Smooth muscle cell (in vitro differentiated cells): Measurements from ENCODE around the gene ZNF506. TPM values are rescaled to one million over a fixed set of nuclear protein-coding genes. Genes with fewer than 3 reads are reported as not detected.
"Not testable (repeated sequence)": the region's sequence is repeated elsewhere in the genome, so short reads cannot be mapped to it uniquely, and the experiment has no call there.

Experiments
- DNase-seq: peaks from one replicate; lab custom pipeline; 2025; ENCODE audit not compliant: unreplicated experiment; lab: John Stamatoyannopoulos, UW
- H2AFZ ChIP-seq: fragments of 200-600 bp; sonication (generic); 2 replicates; pipeline ENCODE4 v1.6.0; 2016; ENCODE audit warnings: antibody characterized with exemption, low read depth, mild to moderate bottlenecking
- H3F3A ChIP-seq: fragments of 200-600 bp; sonication (generic); 2 replicates; pipeline ENCODE4 v1.6.0; 2017; ENCODE audit warnings: antibody characterized with exemption, low read depth
- H3K27ac ChIP-seq: fragments of 200-600 bp; sonication (generic); 2 replicates; pipeline ENCODE4 v1.5.1; 2016; ENCODE audit warnings: low read depth, mild to moderate bottlenecking
- H3K27me3 ChIP-seq: fragments of 200-600 bp; sonication (generic); 2 replicates; pipeline ENCODE4 v1.6.1; 2016; ENCODE audit warnings: low read depth, mild to moderate bottlenecking
- H3K36me3 ChIP-seq: fragments of 200-600 bp; sonication (generic); 2 replicates; pipeline ENCODE4 v1.5.1; 2016; ENCODE audit warnings: low read depth
- H3K4me1 ChIP-seq: fragments of 200-600 bp; sonication (generic); 2 replicates; pipeline ENCODE4 v1.5.1; 2016; ENCODE audit warnings: low read depth
- H3K4me2 ChIP-seq: fragments of 200-600 bp; sonication (generic); 2 replicates; pipeline ENCODE4 v1.6.0; 2016; ENCODE audit warnings: mild to moderate bottlenecking
- H3K4me3 ChIP-seq: fragments of 200-600 bp; sonication (generic); 2 replicates; pipeline ENCODE4 v1.5.1; 2016; ENCODE audit warnings: mild to moderate bottlenecking
- H3K79me2 ChIP-seq: fragments of 200-600 bp; sonication (generic); 2 replicates; pipeline ENCODE4 v1.6.0; 2016; ENCODE audit warnings: low read depth, mild to moderate bottlenecking
- H3K9ac ChIP-seq: fragments of 200-600 bp; sonication (generic); 2 replicates; pipeline ENCODE4 v1.6.0; 2016; ENCODE audit warnings: low read depth
- H3K9me3 ChIP-seq: fragments of 200-600 bp; sonication (generic); replicated peaks from 2 replicates; pipeline ENCODE4 v1.5.1; 2016; ENCODE audit warnings: low read depth
- H4K20me1 ChIP-seq: fragments of 200-600 bp; sonication (generic); 2 replicates; pipeline ENCODE4 v1.6.0; 2016; ENCODE audit warnings: low read depth
- WGBS: methylation state at CpG from one replicate; pipeline ENCODE4 v1.1.7; 2016; ENCODE audit warnings: low lambda C conversion rate; 5-methylcytosine and 5-hydroxymethylcytosine counted together
- polyA plus RNA-seq: library from polyadenylated mRNA; unstranded; fragments of >200 nt; fragmentation: Nextera tagmentation; extraction: Ambion mirVana; gene quantifications from 2 replicates; pipeline ENCODE4 v1.2.1, GENCODE V29; 2016
- total RNA-seq: library from RNA; depleted of rRNA; stranded (reverse); fragments of >200 nt; gene quantifications from 2 replicates; pipeline ENCODE4 v1.2.3, GENCODE V29; 2014
- TF ChIP-seq, protein P1 (sequence below): fragments of 200-600 bp; sonication (generic); IDR thresholded peaks from 2 replicates; pipeline ENCODE4 v1.5.1; 2017; ENCODE audit warnings: borderline replicate concordance, mild to moderate bottlenecking, antibody characterized with exemption; ENCODE audit not compliant: insufficient read depth, poor library complexity, severe bottlenecking

ZNF506 gene
- total and polyA plus RNA-seq, 2 experiments from 2014 or later = 6.7 to 27.7 TPM

DNA sequence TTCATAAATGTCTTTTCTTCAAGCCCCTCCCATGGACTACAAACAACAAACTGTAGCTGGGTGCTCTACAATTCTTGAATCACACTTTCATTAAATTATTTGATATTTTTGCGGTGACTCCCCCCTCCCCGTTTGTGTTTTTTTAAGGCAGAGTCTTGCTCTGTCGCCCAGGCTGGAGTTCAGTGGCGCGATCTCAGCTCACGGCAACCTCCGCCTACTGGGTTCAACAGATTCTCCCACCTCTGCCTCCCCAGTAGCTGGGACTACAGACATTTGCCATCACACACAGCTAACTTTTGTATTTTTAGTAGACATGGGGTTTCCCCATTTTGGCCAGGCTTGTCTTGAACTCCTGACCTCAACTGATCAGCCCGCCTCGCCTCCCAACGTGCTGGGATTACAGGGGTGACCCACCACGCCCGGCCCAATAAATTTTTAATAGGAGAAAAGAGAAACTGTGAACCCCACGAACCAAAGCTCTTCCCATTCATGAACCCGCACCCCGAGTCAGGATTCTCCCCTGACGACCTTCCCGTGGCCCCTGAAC is 703 bp downstream of the ZNF506 start:
- peak overlapping the region; percentile 90 for H3K27ac ChIP-seq
- no peaks in the 10 kb centered on the region for H3K4me1 ChIP-seq
- no peaks in the 10 kb centered on the region for H3K36me3 ChIP-seq
- H3K9ac ChIP-seq = peak overlapping the region; percentile 84
- H3F3A ChIP-seq = no peaks in the 10 kb centered on the region
- H3K9me3 ChIP-seq = no peaks in the 10 kb centered on the region
- H3K4me3 ChIP-seq = peak overlapping the region; percentile 81
- peaks cover 52% of the 10 kb centered on the region for H3K79me2 ChIP-seq
- H3K27me3 ChIP-seq = no peaks in the 10 kb centered on the region
- no peak for DNase-seq
- peaks cover 15% of the 10 kb centered on the region for H4K20me1 ChIP-seq
- 30% methylated on average over 17 of the region's 17 CpGs for WGBS
- TF ChIP-seq, protein P1, sequence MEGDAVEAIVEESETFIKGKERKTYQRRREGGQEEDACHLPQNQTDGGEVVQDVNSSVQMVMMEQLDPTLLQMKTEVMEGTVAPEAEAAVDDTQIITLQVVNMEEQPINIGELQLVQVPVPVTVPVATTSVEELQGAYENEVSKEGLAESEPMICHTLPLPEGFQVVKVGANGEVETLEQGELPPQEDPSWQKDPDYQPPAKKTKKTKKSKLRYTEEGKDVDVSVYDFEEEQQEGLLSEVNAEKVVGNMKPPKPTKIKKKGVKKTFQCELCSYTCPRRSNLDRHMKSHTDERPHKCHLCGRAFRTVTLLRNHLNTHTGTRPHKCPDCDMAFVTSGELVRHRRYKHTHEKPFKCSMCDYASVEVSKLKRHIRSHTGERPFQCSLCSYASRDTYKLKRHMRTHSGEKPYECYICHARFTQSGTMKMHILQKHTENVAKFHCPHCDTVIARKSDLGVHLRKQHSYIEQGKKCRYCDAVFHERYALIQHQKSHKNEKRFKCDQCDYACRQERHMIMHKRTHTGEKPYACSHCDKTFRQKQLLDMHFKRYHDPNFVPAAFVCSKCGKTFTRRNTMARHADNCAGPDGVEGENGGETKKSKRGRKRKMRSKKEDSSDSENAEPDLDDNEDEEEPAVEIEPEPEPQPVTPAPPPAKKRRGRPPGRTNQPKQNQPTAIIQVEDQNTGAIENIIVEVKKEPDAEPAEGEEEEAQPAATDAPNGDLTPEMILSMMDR = no peak
- peak overlapping the region; percentile 82 for H2AFZ ChIP-seq
- H3K4me2 ChIP-seq = peak overlapping the region; percentile 83

DNA sequence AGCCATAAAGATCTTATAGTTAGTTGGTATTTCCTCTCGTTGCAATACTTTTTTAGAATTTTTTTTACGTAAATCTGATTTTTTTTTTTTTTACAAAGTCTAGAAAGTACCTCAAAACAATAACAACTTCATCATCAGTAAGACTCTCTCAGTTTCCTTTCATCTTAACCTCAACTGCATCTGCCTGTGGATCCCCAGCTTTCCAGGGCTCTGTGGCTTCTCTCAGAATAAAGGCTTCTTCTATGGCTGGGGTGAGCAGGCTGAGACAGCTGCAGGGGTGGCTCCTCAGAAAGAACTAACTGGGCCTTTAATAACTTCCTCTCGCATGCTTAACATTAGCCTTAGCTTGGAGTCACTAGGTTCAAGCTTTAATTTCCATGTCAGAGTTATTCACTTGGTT is 4.2 kb downstream of the ZNF506 start:
- no peak overlapping the region for H3K4me3 ChIP-seq
- no peaks in the 10 kb centered on the region for H3K36me3 ChIP-seq
- no peak overlapping the region for H3K27ac ChIP-seq
- peaks cover 33% of the 10 kb centered on the region for H4K20me1 ChIP-seq
- TF ChIP-seq, protein P1 = no peak
- H3F3A ChIP-seq = no peaks in the 10 kb centered on the region
- H3K9ac ChIP-seq = no peak overlapping the region
- H2AFZ ChIP-seq = no peak overlapping the region
- DNase-seq = no peak
- H3K79me2 ChIP-seq = peaks cover 87% of the 10 kb centered on the region
- H3K4me1 ChIP-seq = no peaks in the 10 kb centered on the region
- WGBS = 92% methylated on average over 3 of the region's 3 CpGs
- H3K4me2 ChIP-seq = no peak overlapping the region
- no peaks in the 10 kb centered on the region for H3K9me3 ChIP-seq
- no peaks in the 10 kb centered on the region for H3K27me3 ChIP-seq

DNA sequence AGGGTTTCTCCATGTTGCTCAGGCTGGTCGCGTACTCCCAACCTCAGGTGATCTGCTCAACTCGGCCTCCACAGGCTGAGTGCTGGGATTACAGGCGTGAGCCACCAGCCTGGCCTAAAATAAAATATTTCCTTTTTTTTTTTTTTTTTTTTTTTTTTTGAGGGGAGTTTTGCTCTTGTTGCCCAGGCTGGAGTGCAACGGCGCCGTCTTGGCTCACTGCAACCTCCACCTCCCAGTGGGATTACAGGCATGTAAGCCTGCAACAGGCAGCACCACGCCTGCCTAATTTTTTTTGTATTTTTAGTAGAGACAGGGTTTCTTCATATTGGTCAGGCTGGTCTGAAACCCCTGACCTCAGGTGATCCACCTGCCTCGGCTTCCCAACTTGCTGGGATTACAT is 4.9 kb downstream of the ZNF506 start:
- Histone ChIP-seq H3F3A (no peaks in the 10 kb centered on the region), H3K4me2 (no peak overlapping the region), H3K4me3 (no peak overlapping the region), H3K36me3 (no peaks in the 10 kb centered on the region), H3K27me3 (no peaks in the 10 kb centered on the region), H3K79me2 (peaks cover 92% of the 10 kb centered on the region), H2AFZ (no peak overlapping the region), H3K4me1 (no peaks in the 10 kb centered on the region), H3K27ac (no peak overlapping the region), H3K9me3 (no peaks in the 10 kb centered on the region), H4K20me1 (peaks cover 40% of the 10 kb centered on the region), H3K9ac (no peak overlapping the region)
- 97% methylated on average over 9 of the region's 9 CpGs for WGBS
- TF ChIP-seq, protein P1 = no peak
- no peak for DNase-seq

DNA sequence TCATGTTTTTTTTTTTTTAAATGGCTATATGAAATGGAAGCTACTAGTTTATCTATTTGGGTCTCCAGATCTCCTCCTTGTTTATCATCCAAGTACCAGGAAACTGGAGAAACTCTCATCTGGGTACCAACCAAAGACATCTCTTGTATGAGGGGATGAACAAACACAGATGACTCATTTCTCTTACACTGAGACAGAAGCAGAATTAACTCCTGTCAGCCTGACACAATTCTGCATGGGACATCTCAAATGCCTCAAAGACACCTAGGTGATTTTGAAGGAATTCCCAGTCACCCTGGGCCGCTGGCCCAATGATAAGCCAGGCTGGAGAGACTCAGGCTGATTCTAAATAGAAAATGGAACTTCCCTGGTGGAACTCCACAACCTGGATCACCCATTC is 9.6 kb downstream of the ZNF506 start:
- not testable (repeated sequence) for H3K4me1 ChIP-seq, DNase-seq, H3K36me3 ChIP-seq, H3K27me3 ChIP-seq, H3K4me2 ChIP-seq, H3K9ac ChIP-seq, H3K9me3 ChIP-seq, H3K27ac ChIP-seq, H3K4me3 ChIP-seq, H2AFZ ChIP-seq, H3F3A ChIP-seq
- Histone ChIP-seq H3K79me2 (peaks cover 96% of the 10 kb centered on the region), H4K20me1 (peaks cover 44% of the 10 kb centered on the region)
- WGBS = 97% methylated on average over 1 of the region's 1 CpG
